GM12878 (cell line): ENCODE measurements around the gene ZNF280C.

Source experiments
- CTCF ChIP-seq, 3 experiments: IDR thresholded peaks in 2 of 3; conservative IDR thresholded peaks in 1 of 3; 2 replicates each; pipeline ENCODE4 v1.5.1; 2011; ENCODE audit warnings: low read depth in 3 of 3, low read length in 3 of 3, mild to moderate bottlenecking in 3 of 3, control low read depth in 2 of 3, moderate library complexity in 2 of 3, inconsistent platforms in 1 of 3, mixed read lengths in 1 of 3; ENCODE audit not compliant: control insufficient read depth in 2 of 3, insufficient read depth in 1 of 3; ENCODE audit errors: extremely low read depth in 1 of 3
- POLR2AphosphoS2 ChIP-seq: IDR thresholded peaks from 2 replicates; pipeline ENCODE4 v1.6.1; 2011; ENCODE audit warnings: low read depth, mild to moderate bottlenecking, low read length, improper control_type of control experiment, moderate library complexity
- SIN3A ChIP-seq: IDR thresholded peaks from 2 replicates; pipeline ENCODE4 v1.6.1; 2012; ENCODE audit warnings: low read depth, low read length, improper control_type of control experiment
- ZBTB4 ChIP-seq: fragments of 450-650 bp; formaldehyde crosslinking; IDR thresholded peaks from 2 replicates; pipeline ENCODE4 v1.4.0; 2022; ENCODE audit warnings: mild to moderate bottlenecking, moderate library complexity
- ZNF274 ChIP-seq: IDR thresholded peaks from one replicate; pipeline ENCODE4 v1.8.0; 2011; ENCODE audit not compliant: insufficient read length, insufficient read depth

GRCh38 chrX:130166503-130166777 lies 102.3 kb downstream of the ZNF280C start:
- TF ChIP-seq ZNF274 (no peak), POLR2AphosphoS2 (no peak), CTCF (IDR thresholded peaks at IDR 0.05 in 2 of 3, conservative IDR thresholded peaks at IDR 0.05 in 1 of 3; ENCODE audit: control insufficient read depth in 2 of 3, extremely low read depth in 1 of 3, insufficient read depth in 1 of 3, low read depth in 3 of 3, low read length in 3 of 3) (no peak), SIN3A (no peak), ZBTB4 (CRISPR knock-in tag) (no peak)
